Astrocyte of the hippocampus (primary cell): ENCODE measurements around the gene GEMIN4.
A peak's percentile ranks its signal among the peaks of the same experiment; 100 is the strongest.
"Not testable (repeated sequence)": the region's sequence is repeated elsewhere in the genome, so short reads cannot be mapped to it uniquely, and the experiment has no call there.

Source experiments
- DNase-seq: peaks from one replicate; pipeline ENCODE4 v3.0.0; 2011; ENCODE audit warnings: low read depth, low spot score

Gene GEMIN4

GRCh38 chr17:778096-778495 lies 26.0 kb upstream of the GEMIN4 start:
- DNase-seq: no peak

- no peak for DNase-seq
Measured at GRCh38 chr17:774313-774584, 22.2 kb upstream of the GEMIN4 start.

GRCh38 chr17:773467-774312 lies 21.6 kb upstream of the GEMIN4 start:
- peak; percentile 75 for DNase-seq

- DNase-seq: no peak
Measured at GRCh38 chr17:773016-773415, 21.0 kb upstream of the GEMIN4 start.

- DNase-seq: no peak
Measured at GRCh38 chr17:767076-767475, 15.0 kb upstream of the GEMIN4 start.

GRCh38 chr17:760371-760770 lies 8.3 kb upstream of the GEMIN4 start:
- no peak for DNase-seq

GRCh38 chr17:759964-760363 lies 7.9 kb upstream of the GEMIN4 start:
- DNase-seq: no peak

GRCh38 chr17:756010-756567 lies 4.0 kb upstream of the GEMIN4 start:
- peak; percentile 33 for DNase-seq

- DNase-seq: not testable (repeated sequence)
Measured at GRCh38 chr17:755319-755961, 3.4 kb upstream of the GEMIN4 start.

GRCh38 chr17:753418-753817 lies 1.4 kb upstream of the GEMIN4 start:
- no peak for DNase-seq

DNA sequence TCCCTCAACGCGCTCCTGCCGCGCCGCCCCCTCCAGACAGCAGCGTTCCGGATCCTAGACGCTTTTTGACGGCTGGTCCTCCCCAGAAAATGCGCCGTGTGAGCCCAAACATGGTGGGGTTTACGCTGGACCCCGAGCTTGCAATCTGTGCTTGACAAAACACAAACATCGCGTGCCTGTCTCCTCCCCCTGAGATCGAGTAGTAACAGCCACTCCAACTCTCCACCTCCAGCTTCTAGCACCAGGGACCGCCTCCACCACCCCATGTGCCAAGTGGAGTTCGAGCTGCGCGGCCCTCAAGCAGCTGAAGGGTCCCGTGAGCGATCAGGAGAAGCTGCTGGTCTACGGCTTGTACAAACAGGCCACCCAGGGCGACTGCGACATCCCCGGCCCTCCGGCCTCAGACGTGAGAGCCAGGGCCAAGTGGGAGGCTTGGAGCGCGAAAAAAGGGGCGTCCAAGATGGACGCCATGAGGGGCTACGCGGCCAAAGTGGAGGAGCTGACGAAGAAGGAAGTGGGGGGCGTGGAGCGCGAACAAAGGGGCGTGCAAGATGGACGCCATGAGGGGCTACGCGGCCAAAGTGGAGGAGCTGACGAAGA lies 656 bp upstream of the GEMIN4 start:
- peak; percentile 76 for DNase-seq

DNA sequence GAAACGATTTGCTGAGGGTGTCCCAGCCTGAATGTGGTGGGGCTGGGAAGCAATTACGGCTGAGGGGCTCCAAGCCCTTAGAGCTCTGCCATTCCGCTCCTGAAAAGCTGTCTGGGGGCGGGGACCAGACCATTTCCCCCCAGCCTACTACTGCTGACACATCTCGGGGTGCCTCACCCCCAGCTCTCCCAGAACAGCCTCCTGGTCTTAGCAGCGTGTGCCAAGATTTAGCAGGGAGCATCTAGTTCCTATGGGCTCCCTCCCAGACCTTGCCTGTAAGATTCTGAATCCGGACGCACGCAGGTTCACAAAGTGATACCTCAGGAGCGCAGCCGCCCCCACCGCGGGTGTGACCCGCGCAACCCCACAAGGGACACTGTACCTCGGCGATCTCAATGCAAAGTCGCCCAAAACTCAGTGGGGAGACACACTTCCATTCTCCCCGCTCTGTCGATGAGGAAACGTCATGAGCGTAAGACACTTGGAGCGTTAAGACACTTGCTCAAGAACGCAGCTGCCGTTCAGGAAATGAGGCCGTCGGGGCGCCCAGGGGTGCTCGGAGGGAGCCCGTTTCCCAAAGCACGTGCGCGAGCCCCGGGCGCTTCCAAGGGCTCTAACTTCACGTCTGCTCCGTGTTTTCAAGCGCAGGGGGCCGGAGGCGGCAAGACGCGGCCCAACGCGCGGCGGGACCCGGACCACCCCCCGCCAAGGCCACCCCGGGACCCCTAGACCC lies 629 bp downstream of the GEMIN4 start:
- DNase-seq: peak; percentile 49

- DNase-seq: no peak
Measured at GRCh38 chr17:750431-751037, 1.5 kb downstream of the GEMIN4 start.

DNA sequence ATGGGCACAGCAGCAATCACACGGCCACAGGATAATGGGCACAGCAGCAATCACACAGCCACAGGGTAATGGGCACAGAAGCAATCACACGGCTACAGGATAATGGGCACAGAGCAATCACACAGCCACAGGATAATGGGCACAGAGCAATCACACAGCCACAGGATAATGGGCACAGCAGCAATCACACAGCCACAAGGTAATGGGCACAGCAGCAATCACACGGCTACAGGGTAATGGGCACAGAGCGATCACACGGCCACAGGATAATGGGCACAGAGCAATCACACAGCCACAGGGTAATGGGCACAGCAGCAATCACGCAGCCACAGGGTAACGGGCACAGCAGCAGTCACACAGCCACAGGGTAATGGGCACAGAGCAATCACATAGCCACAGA lies 2.7 kb downstream of the GEMIN4 start:
- not testable (repeated sequence) for DNase-seq

- DNase-seq: not testable (repeated sequence)
Measured at GRCh38 chr17:748604-749003, 3.5 kb downstream of the GEMIN4 start.

- DNase-seq: no peak
Measured at GRCh38 chr17:746783-747629, 5.1 kb downstream of the GEMIN4 start.

- no peak for DNase-seq
Measured at GRCh38 chr17:746181-746580, 5.9 kb downstream of the GEMIN4 start.

GRCh38 chr17:745406-745805 lies 6.7 kb downstream of the GEMIN4 start:
- DNase-seq: no peak

DNA sequence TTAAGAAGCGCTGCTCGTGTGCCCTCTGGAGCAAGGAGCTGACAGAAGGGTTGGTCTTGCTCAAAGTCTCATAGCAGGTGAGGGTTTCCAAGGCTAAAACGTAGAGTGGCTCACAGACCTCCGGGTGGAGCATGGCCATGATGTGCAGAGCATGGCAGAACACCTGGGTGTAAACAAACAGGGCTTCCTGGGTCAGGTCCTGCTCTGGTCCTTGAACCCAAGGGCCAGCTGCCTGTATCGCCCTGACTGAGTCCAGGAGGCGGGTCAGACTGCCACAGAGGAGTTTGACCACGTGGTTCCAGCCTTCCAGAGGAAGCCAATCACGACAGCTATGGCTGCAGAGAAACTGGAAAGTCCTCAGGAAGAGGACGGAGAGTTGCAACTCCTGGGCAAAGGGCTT lies 7.1 kb downstream of the GEMIN4 start:
- DNase-seq: no peak

DNA sequence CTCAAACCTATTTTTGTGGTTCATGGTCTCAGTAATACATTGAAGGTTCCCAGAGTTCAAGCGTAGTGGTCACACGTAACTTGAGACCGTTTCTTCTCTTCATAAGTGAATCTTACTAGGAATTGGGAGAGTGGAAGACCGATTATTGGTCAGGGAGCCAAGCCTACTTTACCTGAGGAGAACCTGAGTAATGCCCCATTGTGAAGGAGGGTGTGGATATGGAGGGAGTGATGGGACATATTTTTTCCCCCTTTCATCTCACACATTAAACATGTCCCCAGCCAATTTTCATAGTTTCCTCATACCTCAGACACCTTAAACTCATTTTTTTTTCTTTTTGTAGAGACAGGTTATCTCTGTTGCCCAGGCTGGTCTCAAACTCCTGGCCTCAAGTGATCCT lies 8.9 kb downstream of the GEMIN4 start:
- DNase-seq: no peak
